ENCODE results near the gene ZFPL1.

- TF ChIP-seq CEBPB (IDR thresholded peaks at IDR 0.05) (no peak), USF1 (IDR thresholded peaks at IDR 0.05) (no peak), TAF1 (IDR thresholded peaks at IDR 0.05; ENCODE audit: low read depth) (peak; percentile 84), FOXM1 (IDR thresholded peaks at IDR 0.05; ENCODE audit: borderline replicate concordance, low read depth) (no peak)
Observed at GRCh38 chr11:65111744-65112545, 27.9 kb downstream of the ZFPL1 start, which contains the start of gene TM7SF2.
